ENCODE results near the gene ISYNA1. TPM values are rescaled to one million over a fixed set of nuclear protein-coding genes. Genes with fewer than 3 reads are reported as not detected.

Gene ISYNA1
- total RNA-seq, 1 donor, result 48.4 TPM

- H3K4me3 ChIP-seq (ENCODE audit: low read depth, low read length), result peak overlapping the region; percentile 39
- no peak for DNase-seq (ENCODE audit: low read depth)
- TF ChIP-seq CTCF (IDR thresholded peaks at IDR 0.05; ENCODE audit: insufficient read depth, low read depth, low read length), result no peak
Measured at GRCh38 chr19:18418029-18418482, 19.9 kb downstream of the ISYNA1 start.

- TF ChIP-seq CTCF (IDR thresholded peaks at IDR 0.05; ENCODE audit: insufficient read depth, low read depth, low read length), result no peak
- peak; percentile 90 for DNase-seq (ENCODE audit: low read depth)
Measured at GRCh38 chr19:18417250-18418028, 20.5 kb downstream of the ISYNA1 start.

GRCh38 chr19:18416778-18417249 lies 21.1 kb downstream of the ISYNA1 start:
- peak; percentile 90 for DNase-seq (ENCODE audit: low read depth)
- no peak for TF ChIP-seq CTCF (IDR thresholded peaks at IDR 0.05; ENCODE audit: insufficient read depth, low read depth, low read length)
- peak overlapping the region; percentile 49 for H3K4me3 ChIP-seq (ENCODE audit: low read depth, low read length)

More at GRCh38 chr19:18417250-18418028, 20.5 kb downstream of the ISYNA1 start:
- peak overlapping the region; percentile 49 for H3K4me3 ChIP-seq (ENCODE audit: low read depth, low read length)

GRCh38 chr19:18415178-18415867 lies 22.6 kb downstream of the ISYNA1 start:
- peak overlapping the region; percentile 30 for H3K4me3 ChIP-seq (ENCODE audit: low read depth, low read length)
- no peak for TF ChIP-seq CTCF (IDR thresholded peaks at IDR 0.05; ENCODE audit: insufficient read depth, low read depth, low read length)
- peak; percentile 71 for DNase-seq (ENCODE audit: low read depth)

GRCh38 chr19:18414504-18415177 lies 23.3 kb downstream of the ISYNA1 start:
- DNase-seq (ENCODE audit: low read depth), result peak; percentile 37
- peak overlapping the region; percentile 30 for H3K4me3 ChIP-seq (ENCODE audit: low read depth, low read length)
- TF ChIP-seq CTCF (IDR thresholded peaks at IDR 0.05; ENCODE audit: insufficient read depth, low read depth, low read length), result no peak

- no peak for DNase-seq (ENCODE audit: low read depth)
Measured at GRCh38 chr19:18412610-18413239, 25.2 kb downstream of the ISYNA1 start.

More at GRCh38 chr19:18412610-18413239, 25.2 kb downstream of the ISYNA1 start:
- TF ChIP-seq CTCF (IDR thresholded peaks at IDR 0.05; ENCODE audit: insufficient read depth, low read depth, low read length), result no peak
- H3K4me3 ChIP-seq (ENCODE audit: low read depth, low read length), result no peak overlapping the region
